GM18520 (cell line): ENCODE measurements around the gene ZNF526.

Source experiments
- ATAC-seq: cut with Tn5 transposase; IDR thresholded peaks from one replicate; pipeline ENCODE4 v1.9.1; 2021; ENCODE audit not compliant: unreplicated experiment

Gene ZNF526

DNA sequence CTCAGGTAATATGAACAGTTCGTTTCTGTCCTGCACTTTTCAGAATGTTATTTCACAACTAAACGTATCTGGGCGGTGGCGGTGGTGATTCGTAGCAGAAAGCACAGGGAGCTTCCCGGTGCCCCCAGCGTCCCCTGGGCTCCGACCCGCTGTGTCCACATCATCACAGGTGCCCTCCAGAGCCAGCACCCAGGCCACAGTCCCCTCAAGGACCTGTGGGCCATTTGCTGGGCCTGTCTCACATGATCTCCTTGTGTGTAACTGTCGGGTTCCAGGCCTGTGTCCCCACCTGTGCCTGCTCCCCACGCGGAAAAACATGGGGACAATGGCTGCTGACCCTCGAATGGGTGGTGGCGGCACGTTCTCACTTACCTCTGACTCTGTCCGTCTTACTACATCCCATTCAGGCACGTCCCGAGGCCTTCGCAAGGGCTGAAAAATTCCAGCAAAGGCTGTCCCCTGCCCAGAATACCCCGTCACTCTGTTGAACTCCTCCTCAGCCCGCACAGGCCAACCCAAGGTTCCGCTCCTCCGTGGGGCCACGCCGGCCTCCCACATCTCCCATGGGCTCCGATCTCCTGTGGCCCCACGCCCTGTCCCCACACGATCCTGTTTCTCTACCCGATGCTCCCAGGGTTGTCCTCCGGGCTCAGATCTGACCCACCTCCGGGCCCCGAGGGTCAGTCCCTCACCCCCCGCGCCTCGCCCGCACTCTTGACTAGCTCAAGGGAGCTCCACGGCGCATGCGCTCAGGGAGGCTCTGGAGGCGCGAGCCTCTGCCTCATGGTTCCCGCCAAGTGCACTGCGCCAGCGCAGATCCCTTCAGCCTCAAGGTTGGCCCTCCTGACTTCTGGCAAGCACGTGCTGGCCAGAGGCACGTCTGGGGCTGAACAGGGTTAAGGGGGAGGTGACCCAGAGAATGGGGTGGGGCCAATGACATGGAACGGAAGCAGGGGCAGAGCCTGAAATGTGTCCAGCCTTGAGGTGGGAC is 23.8 kb upstream of the ZNF526 start:
- no peak for ATAC-seq

- ATAC-seq, result no peak
These were observed 22.7 kb upstream of the ZNF526 start for GRCh38 chr19:42197375-42197817.

DNA sequence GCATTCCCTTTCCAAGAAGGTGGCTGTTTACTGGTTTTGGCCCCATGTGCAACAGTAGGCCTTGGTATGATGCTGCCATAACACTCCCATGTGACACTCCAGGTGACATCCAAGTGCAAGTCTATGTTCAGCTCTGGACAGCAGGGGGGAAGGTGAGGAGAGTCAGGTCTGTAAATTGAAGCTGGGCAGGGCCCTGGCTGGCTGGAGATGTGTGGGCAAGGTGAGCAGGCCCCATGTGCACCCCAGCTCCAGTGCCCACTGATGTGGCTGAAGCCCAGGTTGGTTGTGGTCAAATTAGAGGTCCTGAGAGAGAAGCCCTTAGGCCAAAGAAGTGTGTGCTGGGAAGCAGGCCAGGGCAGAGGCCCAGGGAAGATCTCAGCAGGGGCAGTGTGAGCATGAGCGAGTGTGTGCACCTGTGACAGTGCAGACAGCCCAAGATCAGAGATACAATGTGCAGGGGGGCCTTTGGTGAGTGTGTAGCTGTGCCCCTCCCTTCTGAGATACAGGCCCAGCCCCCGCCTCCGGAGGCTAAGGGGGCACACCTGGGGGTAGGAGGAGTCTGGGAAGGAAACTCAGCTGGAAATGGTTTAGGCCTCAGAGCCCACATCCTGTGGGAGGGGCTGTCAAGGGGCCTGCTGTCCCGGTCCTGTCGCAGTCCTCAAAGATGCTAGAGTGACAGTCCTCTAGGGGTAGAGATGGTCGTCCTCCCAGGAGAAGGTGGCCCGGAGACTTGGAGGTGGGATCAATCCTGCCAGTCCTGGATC is 21.3 kb upstream of the ZNF526 start:
- peak; percentile 26 for ATAC-seq

GRCh38 chr19:42199440-42200115 is 20.5 kb upstream of the ZNF526 start:
- ATAC-seq, result peak; percentile 35

DNA sequence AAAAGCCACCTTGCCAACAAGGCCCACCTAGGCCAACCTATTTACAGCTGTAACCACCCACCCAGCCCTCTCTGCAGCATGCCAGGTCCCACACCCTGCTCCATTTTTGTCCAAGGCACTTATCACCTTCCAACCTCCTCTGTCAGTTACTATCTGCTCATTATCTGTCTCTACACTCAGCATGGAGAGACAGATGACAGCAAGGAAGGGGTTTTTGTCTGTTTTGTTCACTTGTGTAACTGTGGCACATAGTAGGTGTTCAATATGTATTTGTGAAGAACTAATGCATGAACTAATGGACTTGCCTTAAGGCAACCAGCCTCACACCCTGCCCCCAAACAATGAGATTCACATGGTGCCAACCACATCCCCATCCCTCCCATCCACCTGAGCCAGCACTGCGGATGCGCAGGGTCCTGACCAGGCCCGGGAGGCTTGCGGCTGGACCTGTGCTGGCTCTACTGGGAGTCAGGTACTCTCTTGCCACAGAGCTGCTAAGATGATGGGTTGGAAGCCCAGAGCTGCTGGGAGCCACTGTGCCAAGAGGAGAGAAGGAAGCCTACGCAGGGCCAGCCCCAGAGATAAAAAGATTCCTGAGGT is 19.9 kb upstream of the ZNF526 start:
- ATAC-seq, result no peak

GRCh38 chr19:42201489-42202289 is 18.4 kb upstream of the ZNF526 start:
- ATAC-seq, result peak; percentile 29

DNA sequence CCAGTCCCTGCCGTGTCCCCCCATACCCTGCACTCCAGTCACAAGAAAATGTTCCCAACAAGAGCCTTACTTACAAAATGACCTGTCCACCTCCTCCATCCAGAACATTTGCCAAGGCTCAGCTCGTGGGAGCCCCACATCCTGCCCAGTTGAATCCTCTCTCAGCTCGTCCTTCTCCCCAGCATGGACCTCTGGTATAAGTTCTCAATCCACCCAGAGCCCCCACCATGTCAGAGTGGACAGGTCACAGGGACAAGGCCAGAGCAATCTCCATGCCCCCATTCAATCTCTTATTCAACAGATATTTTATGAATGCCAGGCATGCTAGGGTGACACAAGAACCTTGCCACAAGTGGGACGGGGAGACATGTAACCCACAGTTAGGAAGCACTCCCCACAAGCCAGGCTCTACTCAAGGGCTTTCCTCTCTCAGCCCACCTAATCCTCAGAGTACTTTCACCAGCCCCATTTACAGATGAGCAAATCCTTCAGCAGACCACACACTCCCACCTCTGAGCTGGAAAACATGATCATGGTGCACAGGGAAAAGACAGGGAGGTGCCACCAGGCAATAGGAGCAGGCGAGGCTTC is 17.7 kb upstream of the ZNF526 start:
- ATAC-seq, result no peak

DNA sequence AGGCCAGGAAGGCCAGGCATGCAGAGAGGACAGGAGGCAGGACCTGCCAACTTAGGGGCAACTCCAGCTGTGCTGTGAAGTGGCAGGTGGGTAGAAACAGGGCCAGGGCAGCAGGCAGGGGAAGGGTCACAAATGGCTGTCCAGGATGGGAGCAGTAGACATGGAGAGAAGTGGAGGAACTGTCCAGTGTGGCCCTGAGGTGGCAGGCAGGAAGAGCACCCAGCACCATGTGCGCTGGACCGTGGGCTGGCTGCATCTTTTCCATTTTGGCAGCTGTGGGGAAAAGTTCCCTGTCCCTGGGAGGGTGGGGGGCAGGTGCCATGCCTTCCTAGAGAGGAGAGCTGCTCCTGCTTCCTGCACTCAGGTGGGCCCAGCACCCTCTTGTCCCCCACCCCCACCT is 16.4 kb upstream of the ZNF526 start:
- ATAC-seq, result no peak

DNA sequence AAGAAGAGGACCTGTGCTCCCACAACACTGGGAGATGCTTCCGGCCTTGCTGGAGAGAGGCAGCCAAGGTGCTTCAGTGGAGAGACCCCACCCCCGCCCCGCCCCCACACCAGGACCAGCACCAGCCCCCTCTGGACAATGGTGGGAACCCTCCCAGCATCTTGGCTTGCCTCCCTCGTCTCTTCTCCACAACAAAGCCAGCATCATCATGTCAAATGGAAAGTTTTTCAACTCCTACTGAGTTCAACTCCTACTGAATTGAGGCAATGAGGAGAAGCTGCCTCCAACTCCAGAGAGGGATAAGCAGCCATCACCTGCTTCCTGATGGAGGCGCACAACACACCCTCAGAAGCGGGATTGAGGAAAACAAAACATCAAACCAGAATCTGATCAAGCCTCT is 15.4 kb upstream of the ZNF526 start:
- ATAC-seq, result no peak

DNA sequence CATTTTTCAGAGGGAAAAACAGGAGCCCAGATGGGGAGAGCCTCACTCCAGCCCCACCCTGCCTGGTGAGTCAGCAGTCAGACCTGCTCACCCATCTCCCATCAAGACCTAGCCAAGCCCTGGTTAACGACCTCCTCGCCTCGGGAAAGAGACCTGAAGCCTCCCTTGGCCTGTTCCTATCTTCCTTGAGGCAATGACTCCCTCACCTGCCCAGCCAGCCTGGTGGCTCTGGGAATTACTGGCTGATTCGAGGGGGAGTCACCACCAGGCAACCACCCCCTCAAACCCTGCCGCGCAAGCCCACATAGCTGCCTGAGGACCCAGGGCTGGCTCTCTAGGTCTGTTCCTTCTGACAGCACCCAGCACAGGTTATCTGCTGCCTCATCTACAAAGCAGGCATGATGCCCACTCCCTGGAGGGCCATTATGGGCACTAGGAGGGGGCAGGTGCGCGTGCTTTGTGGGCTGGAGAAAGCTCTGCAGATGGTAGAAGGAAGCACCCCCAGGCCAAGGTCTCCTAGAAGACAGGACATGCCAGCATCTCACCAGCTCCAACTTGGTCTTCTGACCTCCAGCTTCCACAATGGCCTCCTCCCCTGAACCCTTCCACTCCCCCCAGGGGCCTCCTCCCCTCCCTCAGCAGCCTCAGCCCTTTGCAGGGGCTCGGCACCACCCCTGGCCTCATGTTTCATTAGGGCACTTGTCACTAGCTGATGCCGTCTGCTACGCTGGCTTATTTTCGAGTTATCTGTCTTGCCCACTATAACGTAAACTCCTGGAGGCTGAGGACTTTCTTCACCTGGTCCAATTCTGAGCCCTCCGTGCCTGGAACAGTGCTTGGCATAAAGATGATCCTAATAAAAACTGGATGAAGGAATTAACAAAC is 13.0 kb upstream of the ZNF526 start:
- no peak for ATAC-seq

- no peak for ATAC-seq
These were observed 12.3 kb upstream of the ZNF526 start for GRCh38 chr19:42207767-42208271.

DNA sequence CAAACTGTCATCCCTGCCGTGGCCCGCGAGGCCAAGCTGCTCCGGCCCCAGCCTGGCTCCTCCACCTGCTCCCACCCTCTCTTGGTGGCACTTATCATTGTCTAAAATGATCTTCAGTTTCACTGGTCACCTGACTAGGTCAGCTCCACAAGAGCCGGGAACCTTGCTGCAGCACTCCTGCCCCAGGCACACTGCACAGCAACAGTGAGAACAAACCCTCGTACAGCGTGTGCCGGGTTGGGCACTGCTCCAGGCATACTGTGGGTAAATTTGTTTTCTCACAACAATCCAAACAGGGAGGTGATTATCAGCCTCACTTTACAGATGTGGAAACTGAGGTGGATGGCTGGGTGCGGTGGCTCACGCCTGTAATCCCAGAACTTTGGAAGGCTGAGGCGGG is 11.5 kb upstream of the ZNF526 start:
- ATAC-seq, result no peak

DNA sequence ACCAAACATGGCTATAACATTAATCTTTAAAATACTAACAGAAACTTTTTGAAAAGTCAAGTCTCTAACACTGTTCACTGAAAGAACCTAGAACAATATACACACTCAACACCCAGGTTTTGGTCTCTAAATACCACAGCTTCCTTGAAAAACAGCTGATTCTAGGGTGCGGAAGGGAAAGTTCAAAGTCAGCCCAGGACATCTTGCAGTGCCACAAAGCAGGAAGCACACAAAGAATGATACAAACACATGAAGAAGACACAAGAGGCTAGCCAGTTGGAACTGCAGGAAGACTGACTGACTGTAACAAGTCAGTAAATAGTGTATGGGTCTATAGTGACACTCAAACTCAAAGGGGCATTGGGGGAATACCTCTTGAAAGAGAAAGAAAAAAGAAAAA is 7.2 kb upstream of the ZNF526 start:
- ATAC-seq, result no peak

DNA sequence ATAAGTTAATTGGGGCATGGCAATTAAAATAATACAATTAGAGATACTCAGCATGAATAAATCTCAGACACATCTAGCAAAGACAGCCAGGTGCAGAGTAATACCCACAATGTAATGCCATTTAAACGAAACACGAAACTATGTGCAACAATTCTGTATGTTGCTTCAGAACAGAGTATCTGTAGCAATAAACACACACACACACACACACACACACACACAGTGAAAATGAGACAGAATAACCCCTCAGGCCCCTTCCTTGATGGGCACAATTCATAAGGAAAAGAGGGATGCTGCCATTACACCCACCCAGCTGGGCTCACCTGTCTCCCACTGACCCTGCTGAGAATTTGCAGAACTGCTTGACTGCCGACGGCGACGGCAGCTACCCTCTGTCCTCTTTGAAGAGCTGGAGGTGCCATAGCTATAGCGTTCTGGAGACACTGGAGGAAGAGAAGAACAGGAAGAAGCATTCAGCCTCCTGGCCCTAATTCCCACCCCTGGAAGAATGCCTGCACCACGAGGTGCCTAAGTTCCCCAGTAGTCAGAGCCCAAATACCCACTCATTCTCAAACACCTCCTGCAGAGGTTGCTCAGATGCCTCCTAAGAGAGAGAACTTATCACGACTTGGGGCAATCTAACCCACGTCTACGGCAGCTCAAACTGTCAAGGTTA is 5.2 kb upstream of the ZNF526 start:
- ATAC-seq, result no peak

DNA sequence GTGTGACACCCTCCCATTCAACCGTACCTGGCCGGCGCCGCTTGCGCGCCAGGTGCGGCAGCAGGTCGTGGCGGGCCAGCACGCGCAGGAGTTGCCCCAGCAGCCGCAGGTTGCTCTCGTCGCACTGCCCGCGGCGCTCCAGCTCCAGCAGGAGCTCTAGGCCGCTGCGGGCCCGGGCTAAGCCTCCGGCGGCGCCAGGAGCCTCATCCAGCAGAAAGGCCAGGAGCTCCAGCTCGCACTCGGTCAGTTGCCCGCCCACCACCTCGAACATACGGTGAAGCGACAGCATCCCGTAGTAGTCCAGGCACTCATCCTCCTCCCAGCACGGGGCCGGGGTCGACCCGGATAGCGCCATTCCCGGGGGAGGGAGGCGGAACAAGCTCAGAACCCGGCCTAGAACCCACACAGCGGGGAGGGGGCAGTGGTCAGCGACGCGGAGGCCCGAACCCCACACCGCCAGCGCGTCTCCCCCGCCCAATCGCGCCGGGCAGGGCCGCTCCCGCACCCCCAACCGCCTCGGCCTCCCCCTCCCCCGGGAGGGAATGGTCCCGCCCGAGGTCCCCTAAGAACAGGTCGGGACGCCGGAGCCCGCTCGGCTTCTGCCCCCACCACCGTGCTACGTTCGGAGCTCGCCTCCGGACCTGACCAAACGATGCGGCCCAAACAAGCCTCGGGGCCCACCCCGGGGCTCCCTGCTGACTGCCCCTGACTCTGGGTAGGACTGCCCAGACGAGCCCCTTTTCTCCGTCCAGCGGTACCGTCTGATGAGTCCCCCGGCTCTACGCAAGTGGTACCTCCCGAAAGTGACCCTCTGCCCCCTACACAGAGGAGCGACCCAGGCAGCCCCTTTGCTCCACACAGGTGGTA is 3.2 kb upstream of the ZNF526 start:
- ATAC-seq, result no peak

GRCh38 chr19:42217520-42218437 is 2.3 kb upstream of the ZNF526 start, which contains the start of gene DEDD2:
Gene DEDD2, minus strand, starts transcription at chr19:42217677. Its CDS starts 670 bp downstream, at chr19:42217007.
- ATAC-seq, result peak; percentile 61
